ENCODE data around the gene ARSA. TPM values are rescaled to one million over a fixed set of nuclear protein-coding genes. Genes with fewer than 3 reads are reported as not detected.
A peak's percentile ranks its signal among the peaks of the same experiment; 100 is the strongest.

ARSA gene
- total and polyA plus RNA-seq, 2 of the 13 experiments (the other 11 are each of a cell fraction or from before 2014, with no cell fraction given), result 9.0 to 11.5 TPM

DNA sequence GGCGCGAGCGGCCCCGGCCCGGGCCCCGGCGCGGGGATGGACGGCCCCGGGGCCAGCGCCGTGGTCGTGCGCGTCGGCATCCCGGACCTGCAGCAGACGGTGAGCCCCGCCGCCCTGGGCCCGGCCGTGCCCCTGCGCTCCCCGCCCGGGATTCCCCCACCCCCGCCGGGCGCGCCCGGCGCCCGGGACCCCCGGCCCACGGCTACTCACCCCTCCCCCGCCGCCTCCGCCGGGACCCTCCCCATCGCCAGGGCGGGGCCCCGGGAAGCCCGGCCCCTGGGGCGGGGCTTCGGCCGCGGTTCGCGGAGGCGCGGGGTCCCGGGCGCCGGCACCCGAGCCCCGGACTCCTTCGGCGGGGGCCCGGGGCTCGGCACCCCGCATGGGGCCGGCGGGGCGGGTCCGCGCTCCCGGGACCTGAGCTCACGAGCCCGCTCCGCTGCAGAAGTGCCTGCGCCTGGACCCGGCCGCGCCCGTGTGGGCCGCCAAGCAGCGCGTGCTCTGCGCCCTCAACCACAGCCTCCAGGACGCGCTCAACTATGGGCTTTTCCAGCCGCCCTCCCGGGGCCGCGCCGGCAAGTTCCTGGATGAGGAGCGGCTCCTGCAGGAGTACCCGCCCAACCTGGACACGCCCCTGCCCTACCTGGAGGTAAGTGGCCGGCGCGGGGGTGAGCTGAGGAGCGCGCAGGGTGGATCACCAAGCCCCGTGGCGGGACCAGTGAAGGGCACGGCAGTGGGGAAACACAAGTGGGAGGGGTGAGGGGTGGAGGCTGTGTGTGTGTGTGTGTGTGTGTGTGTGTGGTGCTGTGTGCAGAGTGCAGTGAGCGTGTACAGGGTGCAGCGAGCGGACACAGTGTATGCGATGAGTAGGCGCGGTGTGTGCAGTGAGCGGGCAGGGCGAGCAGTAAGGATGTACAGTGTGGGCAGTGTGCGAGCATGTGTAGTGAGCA, 46.9 kb upstream of the ARSA start:
- H3K4me3 ChIP-seq (replicated peaks in 1 of 3; ENCODE audit: insufficient read depth in 1 of 3, low read depth in 2 of 3, low read length in 3 of 3), result peak overlapping the region; percentile 66 to 79 (median 68)
- in situ Hi-C loops (cut with HindIII; ENCODE audit: extremely low pct_ligation_motif_present, low pct_unique_long_range_greater_than_20kb) (no loop called here), intact Hi-C loops (cut with micrococcal nuclease; ENCODE audit: unreplicated experiment) (no loop called here)
- CTCF ChIA-PET (ENCODE audit: low intra/inter-chr PET ratio, low total read pairs), result no interaction called here
- FAIRE-seq, result no peak
- H3K4me1 ChIP-seq (ENCODE audit: insufficient read depth, low read length), result peaks cover 47% of the 10 kb centered on the region
- no TSS peak for BruUV-seq (replicated peaks)
- peaks cover 2 to 20% of the 10 kb centered on the region in 2 experiments; a peak in 3 of 5 replicates for H3K27me3 ChIP-seq (ENCODE audit: control insufficient read depth in 1 of 2, insufficient read depth in 2 of 2, low read length in 2 of 2)
- no peaks in the 10 kb centered on the region for H4K20me1 ChIP-seq (ENCODE audit: insufficient read depth, low read length)
- no peak overlapping the region for H2AFZ ChIP-seq (ENCODE audit: low read length)
- 0 out of 2 replicates have a peak overlapping the region, but pooled peaks have one; percentile 17 for H3K9ac ChIP-seq (ENCODE audit: insufficient read depth, low read depth, low read length)
- ATAC-seq, result peak; percentile 60
- 0 out of 5 replicates have a peak, but pooled peaks cover 0 to 3% of the 10 kb centered on the region in 2 experiments for H3K36me3 ChIP-seq (replicated peaks in 1 of 2; ENCODE audit: control insufficient read depth in 1 of 2, insufficient read depth in 2 of 2, low read length in 2 of 2)
- H3K79me2 ChIP-seq (ENCODE audit: insufficient read depth, low read length), result no peaks in the 10 kb centered on the region
- POLR2A ChIA-PET, result interaction anchor here (1.1 to 1.3 kb wide), 2 partner anchors 33 to 34 kb away, joined by 3 to 4 read pairs; no protein-coding TSS in a partner anchor
- no peaks in the 10 kb centered on the region for H3K9me3 ChIP-seq (ENCODE audit: low read length)
- peak; percentile 32 for DNase-seq (ENCODE audit: low spot score)
- H3K27ac ChIP-seq (ENCODE audit: extremely low read length, insufficient read depth, low read length), result no peak overlapping the region
- peak overlapping the region; percentile 79 for H3K4me2 ChIP-seq (ENCODE audit: low read depth, low read length)
- 38% methylated on average over 12 of the region's 105 CpGs for WGBS (ENCODE audit: low lambda C conversion rate)
- no peak for TF ChIP-seq SKI (IDR thresholded peaks at IDR 0.05; ENCODE audit: partially characterized antibody)
- TF ChIP-seq ZMYM2 (CRISPR knock-in tag; IDR thresholded peaks at IDR 0.05), result no peak
- no peak for TF ChIP-seq KLF16 (CRISPR knock-in tag; IDR thresholded peaks at IDR 0.05)
- TF ChIP-seq JUN (CRISPR knock-in tag; IDR thresholded peaks at IDR 0.05), result no peak
- no peak; the same call in 1 of the 2 replicates for TF ChIP-seq ZIK1 (CRISPR knock-in tag; IDR thresholded peaks at IDR 0.05; ENCODE audit: borderline replicate concordance, low read depth)
- TF ChIP-seq ZNF282 (IDR thresholded peaks at IDR 0.05; ENCODE audit: partially characterized antibody), result no peak
- no peak for TF ChIP-seq ZSCAN12 (CRISPR knock-in tag; IDR thresholded peaks at IDR 0.05)
- TF ChIP-seq ELF4 (CRISPR knock-in tag; IDR thresholded peaks at IDR 0.05; ENCODE audit: borderline replicate concordance), result no peak
- TF ChIP-seq MYC (CRISPR knock-in tag; IDR thresholded peaks at IDR 0.05; ENCODE audit: borderline replicate concordance), result peak; percentile 44; the same call in 1 of the 2 replicates
- TF ChIP-seq ZNF430 (CRISPR knock-in tag; IDR thresholded peaks at IDR 0.05), result no peak
- TF ChIP-seq ZNF501 (CRISPR knock-in tag; IDR thresholded peaks at IDR 0.05), result no peak
- TF ChIP-seq POGK (CRISPR knock-in tag; conservative IDR thresholded peaks at IDR 0.05), result 0 out of 2 replicates have a peak, but pooled peaks have one; percentile 32
- TF ChIP-seq, protein P1, sequence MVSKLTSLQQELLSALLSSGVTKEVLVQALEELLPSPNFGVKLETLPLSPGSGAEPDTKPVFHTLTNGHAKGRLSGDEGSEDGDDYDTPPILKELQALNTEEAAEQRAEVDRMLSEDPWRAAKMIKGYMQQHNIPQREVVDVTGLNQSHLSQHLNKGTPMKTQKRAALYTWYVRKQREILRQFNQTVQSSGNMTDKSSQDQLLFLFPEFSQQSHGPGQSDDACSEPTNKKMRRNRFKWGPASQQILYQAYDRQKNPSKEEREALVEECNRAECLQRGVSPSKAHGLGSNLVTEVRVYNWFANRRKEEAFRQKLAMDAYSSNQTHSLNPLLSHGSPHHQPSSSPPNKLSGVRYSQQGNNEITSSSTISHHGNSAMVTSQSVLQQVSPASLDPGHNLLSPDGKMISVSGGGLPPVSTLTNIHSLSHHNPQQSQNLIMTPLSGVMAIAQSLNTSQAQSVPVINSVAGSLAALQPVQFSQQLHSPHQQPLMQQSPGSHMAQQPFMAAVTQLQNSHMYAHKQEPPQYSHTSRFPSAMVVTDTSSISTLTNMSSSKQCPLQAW (CRISPR knock-in tag; IDR thresholded peaks at IDR 0.05), result no peak
- TF ChIP-seq, protein P2, sequence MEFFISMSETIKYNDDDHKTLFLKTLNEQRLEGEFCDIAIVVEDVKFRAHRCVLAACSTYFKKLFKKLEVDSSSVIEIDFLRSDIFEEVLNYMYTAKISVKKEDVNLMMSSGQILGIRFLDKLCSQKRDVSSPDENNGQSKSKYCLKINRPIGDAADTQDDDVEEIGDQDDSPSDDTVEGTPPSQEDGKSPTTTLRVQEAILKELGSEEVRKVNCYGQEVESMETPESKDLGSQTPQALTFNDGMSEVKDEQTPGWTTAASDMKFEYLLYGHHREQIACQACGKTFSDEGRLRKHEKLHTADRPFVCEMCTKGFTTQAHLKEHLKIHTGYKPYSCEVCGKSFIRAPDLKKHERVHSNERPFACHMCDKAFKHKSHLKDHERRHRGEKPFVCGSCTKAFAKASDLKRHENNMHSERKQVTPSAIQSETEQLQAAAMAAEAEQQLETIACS (CRISPR knock-in tag; IDR thresholded peaks at IDR 0.05), result peak; percentile 68
- TF ChIP-seq, protein P3, sequence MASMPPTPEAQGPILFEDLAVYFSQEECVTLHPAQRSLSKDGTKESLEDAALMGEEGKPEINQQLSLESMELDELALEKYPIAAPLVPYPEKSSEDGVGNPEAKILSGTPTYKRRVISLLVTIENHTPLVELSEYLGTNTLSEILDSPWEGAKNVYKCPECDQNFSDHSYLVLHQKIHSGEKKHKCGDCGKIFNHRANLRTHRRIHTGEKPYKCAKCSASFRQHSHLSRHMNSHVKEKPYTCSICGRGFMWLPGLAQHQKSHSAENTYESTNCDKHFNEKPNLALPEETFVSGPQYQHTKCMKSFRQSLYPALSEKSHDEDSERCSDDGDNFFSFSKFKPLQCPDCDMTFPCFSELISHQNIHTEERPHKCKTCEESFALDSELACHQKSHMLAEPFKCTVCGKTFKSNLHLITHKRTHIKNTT (CRISPR knock-in tag; IDR thresholded peaks at IDR 0.05), result no peak
- 0 out of 2 replicates have a peak, but pooled peaks have one; percentile 20 for TF ChIP-seq RNF2 (conservative IDR thresholded peaks at IDR 0.05; ENCODE audit: low read depth)
- TF ChIP-seq ZKSCAN5 (CRISPR knock-in tag; IDR thresholded peaks at IDR 0.05), result no peak
- no peak for TF ChIP-seq ZNF776 (CRISPR knock-in tag; IDR thresholded peaks at IDR 0.05)

Measured in HepG2 (cell line).